ENCODE measurements around the gene EXT2.

DNA sequence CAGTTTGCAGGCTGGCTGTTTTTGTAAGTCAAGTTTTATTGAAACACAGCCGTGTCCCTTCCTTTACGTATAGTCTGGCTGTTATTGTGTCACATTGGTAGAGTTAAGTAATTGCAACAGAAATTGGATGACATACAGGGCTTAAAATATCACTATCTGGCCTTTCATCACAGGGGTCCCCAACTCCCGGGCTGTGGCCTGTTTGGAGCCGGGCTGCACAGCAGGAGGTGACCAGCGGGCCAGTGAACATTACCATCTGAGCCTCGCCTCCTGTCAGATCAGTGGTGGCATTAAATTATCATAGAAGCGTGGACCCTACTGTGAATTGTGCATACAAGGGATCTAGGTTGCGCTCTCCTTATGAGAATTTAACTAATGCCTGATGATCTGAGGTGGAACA, 31.7 kb downstream of the EXT2 start:
- no peak for TF ChIP-seq POLR2AphosphoS5 (IDR thresholded peaks at IDR 0.05; ENCODE audit: low read depth)
- TF ChIP-seq EZH2 (IDR thresholded peaks at IDR 0.05; ENCODE audit: low read depth, unreplicated experiment): no peak
- TF ChIP-seq, protein P1, sequence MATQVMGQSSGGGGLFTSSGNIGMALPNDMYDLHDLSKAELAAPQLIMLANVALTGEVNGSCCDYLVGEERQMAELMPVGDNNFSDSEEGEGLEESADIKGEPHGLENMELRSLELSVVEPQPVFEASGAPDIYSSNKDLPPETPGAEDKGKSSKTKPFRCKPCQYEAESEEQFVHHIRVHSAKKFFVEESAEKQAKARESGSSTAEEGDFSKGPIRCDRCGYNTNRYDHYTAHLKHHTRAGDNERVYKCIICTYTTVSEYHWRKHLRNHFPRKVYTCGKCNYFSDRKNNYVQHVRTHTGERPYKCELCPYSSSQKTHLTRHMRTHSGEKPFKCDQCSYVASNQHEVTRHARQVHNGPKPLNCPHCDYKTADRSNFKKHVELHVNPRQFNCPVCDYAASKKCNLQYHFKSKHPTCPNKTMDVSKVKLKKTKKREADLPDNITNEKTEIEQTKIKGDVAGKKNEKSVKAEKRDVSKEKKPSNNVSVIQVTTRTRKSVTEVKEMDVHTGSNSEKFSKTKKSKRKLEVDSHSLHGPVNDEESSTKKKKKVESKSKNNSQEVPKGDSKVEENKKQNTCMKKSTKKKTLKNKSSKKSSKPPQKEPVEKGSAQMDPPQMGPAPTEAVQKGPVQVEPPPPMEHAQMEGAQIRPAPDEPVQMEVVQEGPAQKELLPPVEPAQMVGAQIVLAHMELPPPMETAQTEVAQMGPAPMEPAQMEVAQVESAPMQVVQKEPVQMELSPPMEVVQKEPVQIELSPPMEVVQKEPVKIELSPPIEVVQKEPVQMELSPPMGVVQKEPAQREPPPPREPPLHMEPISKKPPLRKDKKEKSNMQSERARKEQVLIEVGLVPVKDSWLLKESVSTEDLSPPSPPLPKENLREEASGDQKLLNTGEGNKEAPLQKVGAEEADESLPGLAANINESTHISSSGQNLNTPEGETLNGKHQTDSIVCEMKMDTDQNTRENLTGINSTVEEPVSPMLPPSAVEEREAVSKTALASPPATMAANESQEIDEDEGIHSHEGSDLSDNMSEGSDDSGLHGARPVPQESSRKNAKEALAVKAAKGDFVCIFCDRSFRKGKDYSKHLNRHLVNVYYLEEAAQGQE (IDR thresholded peaks at IDR 0.05; ENCODE audit: unreplicated experiment): no peak
- TF ChIP-seq, protein P2, sequence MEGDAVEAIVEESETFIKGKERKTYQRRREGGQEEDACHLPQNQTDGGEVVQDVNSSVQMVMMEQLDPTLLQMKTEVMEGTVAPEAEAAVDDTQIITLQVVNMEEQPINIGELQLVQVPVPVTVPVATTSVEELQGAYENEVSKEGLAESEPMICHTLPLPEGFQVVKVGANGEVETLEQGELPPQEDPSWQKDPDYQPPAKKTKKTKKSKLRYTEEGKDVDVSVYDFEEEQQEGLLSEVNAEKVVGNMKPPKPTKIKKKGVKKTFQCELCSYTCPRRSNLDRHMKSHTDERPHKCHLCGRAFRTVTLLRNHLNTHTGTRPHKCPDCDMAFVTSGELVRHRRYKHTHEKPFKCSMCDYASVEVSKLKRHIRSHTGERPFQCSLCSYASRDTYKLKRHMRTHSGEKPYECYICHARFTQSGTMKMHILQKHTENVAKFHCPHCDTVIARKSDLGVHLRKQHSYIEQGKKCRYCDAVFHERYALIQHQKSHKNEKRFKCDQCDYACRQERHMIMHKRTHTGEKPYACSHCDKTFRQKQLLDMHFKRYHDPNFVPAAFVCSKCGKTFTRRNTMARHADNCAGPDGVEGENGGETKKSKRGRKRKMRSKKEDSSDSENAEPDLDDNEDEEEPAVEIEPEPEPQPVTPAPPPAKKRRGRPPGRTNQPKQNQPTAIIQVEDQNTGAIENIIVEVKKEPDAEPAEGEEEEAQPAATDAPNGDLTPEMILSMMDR (conservative IDR thresholded peaks at IDR 0.05; ENCODE audit: low read depth in 2 of 2): no peak
- TF ChIP-seq ZNF114 (CRISPR knock-in tag; IDR thresholded peaks at IDR 0.05): no peak
- no peak for TF ChIP-seq JUNB (IDR thresholded peaks at IDR 0.05; ENCODE audit: unreplicated experiment)
